ENCODE measurements around the gene DNAH9.

DNA sequence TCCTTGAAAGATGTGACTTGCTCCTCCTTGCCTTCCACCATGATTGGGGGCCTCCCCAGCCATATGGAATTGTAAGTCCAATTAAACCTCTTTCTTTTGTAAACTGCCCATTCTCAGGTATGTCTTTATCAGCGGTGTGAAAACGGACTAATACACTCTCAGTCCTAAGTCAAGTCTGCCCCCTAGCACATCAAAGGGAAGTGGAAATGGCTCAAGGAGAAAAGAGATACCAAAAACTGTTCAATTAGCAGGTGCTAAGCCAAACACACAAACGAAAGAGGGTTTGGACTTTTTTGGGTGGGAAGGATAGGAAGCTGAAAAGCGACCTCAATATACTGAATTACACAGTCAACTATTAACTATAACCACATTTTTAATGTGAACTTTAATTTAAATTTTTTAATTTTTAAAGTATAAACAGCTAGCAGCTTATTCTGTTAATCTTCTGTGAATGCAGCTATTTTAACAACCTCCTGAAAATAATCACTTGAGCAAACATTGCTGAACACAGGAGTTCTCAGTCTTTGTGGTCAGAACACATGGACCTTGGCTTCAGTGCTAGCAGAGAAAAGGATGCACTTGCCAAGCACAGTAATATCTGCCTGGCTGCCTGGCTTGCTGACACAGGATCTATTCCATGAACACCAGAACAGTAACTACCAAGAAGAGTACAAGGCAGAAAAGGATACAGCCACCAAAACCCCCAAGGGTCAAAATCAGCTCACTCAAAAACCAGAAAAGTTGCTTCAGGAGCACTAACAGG lies 388.1 kb downstream of the DNAH9 start:
- TF ChIP-seq, protein P1, sequence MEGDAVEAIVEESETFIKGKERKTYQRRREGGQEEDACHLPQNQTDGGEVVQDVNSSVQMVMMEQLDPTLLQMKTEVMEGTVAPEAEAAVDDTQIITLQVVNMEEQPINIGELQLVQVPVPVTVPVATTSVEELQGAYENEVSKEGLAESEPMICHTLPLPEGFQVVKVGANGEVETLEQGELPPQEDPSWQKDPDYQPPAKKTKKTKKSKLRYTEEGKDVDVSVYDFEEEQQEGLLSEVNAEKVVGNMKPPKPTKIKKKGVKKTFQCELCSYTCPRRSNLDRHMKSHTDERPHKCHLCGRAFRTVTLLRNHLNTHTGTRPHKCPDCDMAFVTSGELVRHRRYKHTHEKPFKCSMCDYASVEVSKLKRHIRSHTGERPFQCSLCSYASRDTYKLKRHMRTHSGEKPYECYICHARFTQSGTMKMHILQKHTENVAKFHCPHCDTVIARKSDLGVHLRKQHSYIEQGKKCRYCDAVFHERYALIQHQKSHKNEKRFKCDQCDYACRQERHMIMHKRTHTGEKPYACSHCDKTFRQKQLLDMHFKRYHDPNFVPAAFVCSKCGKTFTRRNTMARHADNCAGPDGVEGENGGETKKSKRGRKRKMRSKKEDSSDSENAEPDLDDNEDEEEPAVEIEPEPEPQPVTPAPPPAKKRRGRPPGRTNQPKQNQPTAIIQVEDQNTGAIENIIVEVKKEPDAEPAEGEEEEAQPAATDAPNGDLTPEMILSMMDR (IDR thresholded peaks at IDR 0.05), result no peak
- TF ChIP-seq EZH2 (IDR thresholded peaks at IDR 0.05; ENCODE audit: borderline replicate concordance, insufficient read depth, low read depth, low read length, poor library complexity, severe bottlenecking), result no peak
